Measurements from ENCODE around the gene CCDC141. TPM values are rescaled to one million over a fixed set of nuclear protein-coding genes. Genes with fewer than 3 reads are reported as not detected.

CCDC141 gene
- total and polyA plus RNA-seq, 2 experiments from 2014 or later, result 11.7 to 13.4 TPM

DNA sequence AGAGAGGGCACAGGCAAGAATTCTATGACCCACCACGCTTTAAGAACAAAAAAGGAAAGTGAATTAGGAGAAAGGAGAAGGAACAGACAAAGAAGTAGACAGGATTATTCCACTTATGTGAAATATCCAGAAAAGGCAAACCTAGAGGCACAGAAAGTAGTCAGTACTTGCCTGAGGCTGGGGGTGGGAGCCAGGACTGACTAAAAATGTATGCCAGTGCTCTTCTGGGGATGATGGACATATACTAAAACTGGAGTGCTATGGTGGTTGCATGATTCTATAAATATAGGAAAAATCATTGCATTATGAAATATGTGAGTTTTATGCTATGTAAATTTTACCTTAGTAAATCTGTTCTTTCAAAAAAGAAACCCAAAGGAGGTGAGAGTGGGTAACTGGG lies 168.9 kb downstream of the CCDC141 start:
- H3K4me2 ChIP-seq, result no peak overlapping the region
- no peaks in the 10 kb centered on the region for H3K36me3 ChIP-seq (ENCODE audit: insufficient read depth)
- H3K4me1 Mint-ChIP-seq, result peaks cover 5% of the 10 kb centered on the region; the same call in 2 of the 3 replicates
- H4K20me1 ChIP-seq (replicated peaks; ENCODE audit: insufficient read depth), result no peaks in the 10 kb centered on the region
- H3F3A ChIP-seq (replicated peaks; ENCODE audit: low read depth), result no peaks in the 10 kb centered on the region
- no peaks in the 10 kb centered on the region; the same call in 1 of the 3 replicates for H3K36me3 Mint-ChIP-seq (ENCODE audit: low read depth)
- DNase-seq (ENCODE audit: low spot score) (no peak), ATAC-seq (no peak)
- no peaks in the 10 kb centered on the region for H3K4me1 ChIP-seq (ENCODE audit: insufficient read depth)
- H3K9me2 ChIP-seq (ENCODE audit: insufficient read depth), result no peaks in the 10 kb centered on the region
- H2AFZ ChIP-seq, result no peak overlapping the region
- H3K27me3 ChIP-seq (ENCODE audit: insufficient read depth), result no peaks in the 10 kb centered on the region
- H3K4me3 Mint-ChIP-seq, result no peak overlapping the region
- H3K4me3 ChIP-seq, result no peak overlapping the region
- H3K27ac ChIP-seq (ENCODE audit: low read depth), result no peak overlapping the region
- no peaks in the 10 kb centered on the region for H3K79me2 ChIP-seq (replicated peaks; ENCODE audit: insufficient read depth)
- no peaks in the 10 kb centered on the region for H3K9me3 Mint-ChIP-seq
- peaks cover 1% of the 10 kb centered on the region for H3K27me3 Mint-ChIP-seq (ENCODE audit: insufficient read depth, low read depth, poor library complexity)
- no peak overlapping the region for H3K27ac Mint-ChIP-seq
- TF ChIP-seq EZH2phosphoT487 (IDR thresholded peaks at IDR 0.05; ENCODE audit: unreplicated experiment), result no peak
- no peak for TF ChIP-seq REST (IDR thresholded peaks at IDR 0.05; ENCODE audit: unreplicated experiment)
- TF ChIP-seq ZNF114 (CRISPR knock-in tag; IDR thresholded peaks at IDR 0.05), result no peak
- TF ChIP-seq NANOG (IDR thresholded peaks at IDR 0.05; ENCODE audit: borderline replicate concordance), result no peak
- TF ChIP-seq ZNF331 (CRISPR knock-in tag; IDR thresholded peaks at IDR 0.05; ENCODE audit: low read depth), result no peak
- no peak for TF ChIP-seq CREB1 (CRISPR knock-in tag; IDR thresholded peaks at IDR 0.05; ENCODE audit: low read depth)
- TF ChIP-seq ETS1 (IDR thresholded peaks at IDR 0.05), result no peak
- TF ChIP-seq STAT1 (IDR thresholded peaks at IDR 0.05; ENCODE audit: unreplicated experiment), result no peak
- no peak for TF ChIP-seq CTCF (conservative IDR thresholded peaks at IDR 0.05; ENCODE audit: low read depth in 2 of 2)
- no peak for TF ChIP-seq EZH2 (IDR thresholded peaks at IDR 0.05; ENCODE audit: low read depth, unreplicated experiment)
- TF ChIP-seq POLR2AphosphoS5 (IDR thresholded peaks at IDR 0.05; ENCODE audit: low read depth), result no peak
- no peak for TF ChIP-seq JUNB (IDR thresholded peaks at IDR 0.05; ENCODE audit: unreplicated experiment)
- no peak for TF ChIP-seq ZNF462 (CRISPR knock-in tag; IDR thresholded peaks at IDR 0.05)

All from GM23338 (cell line).